ENCODE results near the gene KDM4B.

DNA sequence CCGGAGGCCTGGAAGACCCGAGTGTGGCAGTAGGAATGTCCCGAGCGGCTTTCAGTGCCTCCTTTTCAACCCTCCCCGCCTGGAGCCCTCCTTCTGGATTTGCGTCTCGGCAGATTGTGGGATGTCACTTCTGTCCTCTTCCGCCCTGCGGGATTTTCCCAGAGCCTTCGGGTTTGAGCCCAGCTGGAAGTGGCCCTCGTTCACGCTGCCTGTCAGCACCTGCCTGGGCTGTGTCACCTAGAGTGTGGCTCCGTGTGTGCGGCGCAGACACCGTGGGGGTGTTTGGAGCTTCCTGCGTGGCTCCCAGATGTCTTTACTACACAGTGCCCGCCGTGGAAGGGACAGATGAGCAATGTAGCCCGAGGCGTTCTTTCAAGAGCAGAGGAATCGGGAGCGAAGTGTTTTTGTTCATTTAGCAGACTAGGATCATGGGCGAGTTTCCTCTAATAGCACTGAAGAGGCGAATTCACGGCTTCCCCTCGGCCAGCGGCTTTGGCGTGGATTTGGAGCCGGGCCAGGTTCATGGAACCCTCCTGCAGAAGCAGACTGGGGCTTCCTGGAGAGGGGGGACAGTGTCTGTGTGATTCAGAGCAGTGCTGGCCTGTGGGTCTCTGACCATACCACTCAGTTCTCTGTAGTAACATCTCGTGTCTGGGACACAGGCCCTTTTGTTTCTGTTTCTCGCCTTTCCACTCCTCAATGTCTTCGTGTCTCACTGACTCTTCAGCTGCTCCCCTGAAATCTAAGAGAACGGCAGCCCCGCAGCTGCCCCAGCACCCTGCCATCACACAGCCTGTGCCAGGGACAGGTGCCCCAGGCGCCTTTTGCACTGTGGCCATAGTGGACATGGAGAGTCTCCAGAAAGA is 68.0 kb downstream of the KDM4B start:
- TF ChIP-seq CTCF (IDR thresholded peaks at IDR 0.05) (no peak), POLR2AphosphoS5 (IDR thresholded peaks at IDR 0.05) (no peak), EP300 (IDR thresholded peaks at IDR 0.05) (no peak), POLR2A (IDR thresholded peaks at IDR 0.05; ENCODE audit: low read depth) (no peak)

Data from esophagus muscularis mucosa (tissue), 4 donors.